Mucosa of stomach (tissue), 1 donor: Measurements from ENCODE around the gene SCART1.
"Not testable (repeated sequence)": the region's sequence is repeated elsewhere in the genome, so short reads cannot be mapped to it uniquely, and the experiment has no call there.

ENCODE experiments used
- H3K27me3 ChIP-seq: one replicate; pipeline ENCODE4 v1.7.0; 2013; ENCODE audit warnings: mild to moderate bottlenecking, low read length; ENCODE audit not compliant: control insufficient read depth, insufficient read depth
- H3K36me3 ChIP-seq: one replicate; pipeline ENCODE4 v1.7.0; 2013; ENCODE audit warnings: low read length; ENCODE audit not compliant: control insufficient read depth, insufficient read depth
- H3K4me1 ChIP-seq: one replicate; pipeline ENCODE4 v1.7.0; 2013; ENCODE audit warnings: mild to moderate bottlenecking, low read length; ENCODE audit not compliant: control insufficient read depth, insufficient read depth
- H3K4me3 ChIP-seq: one replicate; pipeline ENCODE4 v1.7.0; 2013; ENCODE audit warnings: low read length
- H3K9ac ChIP-seq: one replicate; pipeline ENCODE4 v1.7.0; 2013; ENCODE audit warnings: mild to moderate bottlenecking, low read length, moderate library complexity
- H3K9me3 ChIP-seq: one replicate; pipeline ENCODE4 v1.7.0; 2013; ENCODE audit warnings: mild to moderate bottlenecking, low read length, moderate library complexity; ENCODE audit not compliant: control insufficient read depth
- donor health status: Pancreatic carcinoma.

The SCART1 gene

DNA sequence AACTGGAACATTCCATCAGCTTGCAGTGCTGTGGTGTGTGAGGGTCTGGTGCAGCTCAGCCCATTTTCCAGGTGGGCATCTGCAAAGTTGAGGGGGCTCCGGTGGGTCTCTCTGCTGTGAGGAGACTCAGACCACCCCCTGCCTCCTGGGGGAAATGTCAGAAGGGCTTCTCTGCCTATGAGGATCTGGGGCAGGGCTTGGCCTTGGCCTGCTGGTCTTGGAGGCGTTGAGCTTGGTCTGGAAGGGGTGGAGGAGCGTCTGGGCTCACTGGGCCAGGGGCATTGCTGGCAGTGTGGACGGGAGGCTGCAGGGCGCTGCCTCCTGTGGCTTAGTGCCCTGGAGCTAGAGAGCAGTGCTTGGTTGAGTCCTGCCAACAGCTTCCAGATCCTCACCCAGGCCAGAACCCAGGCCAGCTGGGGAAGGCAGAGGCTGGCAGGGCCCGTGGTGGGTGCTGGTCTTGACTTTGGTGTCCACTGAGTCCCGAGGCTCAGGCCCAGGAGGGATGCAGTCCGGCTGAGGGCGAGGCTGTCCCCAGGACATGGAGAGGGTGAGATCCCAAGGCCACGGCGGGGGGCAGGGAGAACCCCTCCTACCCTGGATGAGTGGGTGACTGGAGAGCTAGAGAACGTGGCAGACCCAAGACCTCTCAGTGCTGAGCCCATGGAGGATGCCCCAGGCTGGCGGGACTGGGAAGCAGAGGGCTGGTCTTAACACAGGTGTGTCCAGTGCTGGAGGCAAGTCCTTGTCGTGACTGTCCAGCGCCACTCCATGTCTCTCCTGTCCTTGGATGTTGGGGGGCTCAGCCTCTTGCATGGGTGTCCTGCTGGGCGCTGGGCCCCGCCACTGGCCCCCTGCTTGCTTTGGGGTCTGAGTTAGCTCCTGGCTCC lies 32.2 kb upstream of the SCART1 start:
- Histone ChIP-seq H3K9ac (no peak overlapping the region), H3K4me1 (no peaks in the 10 kb centered on the region), H3K4me3 (no peak overlapping the region), H3K9me3 (no peaks in the 10 kb centered on the region), H3K27me3 (peaks cover 13% of the 10 kb centered on the region), H3K36me3 (no peaks in the 10 kb centered on the region)

DNA sequence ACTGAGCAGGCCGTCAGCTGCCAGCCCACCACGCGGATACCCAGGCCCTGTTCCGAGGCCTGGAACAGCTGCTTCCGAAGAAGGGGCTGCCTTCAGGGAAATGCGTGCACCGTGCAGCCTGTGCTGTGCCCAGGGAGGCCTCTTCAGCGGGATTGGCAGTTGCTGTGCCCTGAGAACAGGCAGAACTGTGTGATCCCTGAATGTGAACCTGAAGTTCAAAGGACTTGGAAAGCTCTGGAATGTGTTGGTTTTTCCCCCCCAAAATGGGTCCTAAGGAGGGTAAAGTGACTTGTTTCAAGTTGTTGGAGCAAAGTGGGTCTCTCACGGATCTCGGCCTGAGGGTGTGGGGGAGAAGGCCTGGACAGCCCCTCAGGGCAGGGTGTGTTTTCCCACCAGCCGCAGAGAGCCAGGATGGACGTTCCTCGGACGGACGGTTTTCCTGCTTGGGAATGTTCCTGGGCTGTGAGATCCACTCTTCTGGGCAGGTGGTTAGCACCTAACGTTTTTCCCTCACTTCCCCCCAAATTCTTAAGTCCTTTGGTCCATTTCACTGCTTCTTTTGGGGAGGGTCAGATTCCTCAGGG lies 31.4 kb upstream of the SCART1 start:
- H3K9me3 ChIP-seq, result no peaks in the 10 kb centered on the region
- H3K4me1 ChIP-seq, result no peaks in the 10 kb centered on the region
- H3K36me3 ChIP-seq, result no peaks in the 10 kb centered on the region
- peaks cover 13% of the 10 kb centered on the region for H3K27me3 ChIP-seq
- no peak overlapping the region for H3K4me3 ChIP-seq
- H3K9ac ChIP-seq, result no peak overlapping the region

DNA sequence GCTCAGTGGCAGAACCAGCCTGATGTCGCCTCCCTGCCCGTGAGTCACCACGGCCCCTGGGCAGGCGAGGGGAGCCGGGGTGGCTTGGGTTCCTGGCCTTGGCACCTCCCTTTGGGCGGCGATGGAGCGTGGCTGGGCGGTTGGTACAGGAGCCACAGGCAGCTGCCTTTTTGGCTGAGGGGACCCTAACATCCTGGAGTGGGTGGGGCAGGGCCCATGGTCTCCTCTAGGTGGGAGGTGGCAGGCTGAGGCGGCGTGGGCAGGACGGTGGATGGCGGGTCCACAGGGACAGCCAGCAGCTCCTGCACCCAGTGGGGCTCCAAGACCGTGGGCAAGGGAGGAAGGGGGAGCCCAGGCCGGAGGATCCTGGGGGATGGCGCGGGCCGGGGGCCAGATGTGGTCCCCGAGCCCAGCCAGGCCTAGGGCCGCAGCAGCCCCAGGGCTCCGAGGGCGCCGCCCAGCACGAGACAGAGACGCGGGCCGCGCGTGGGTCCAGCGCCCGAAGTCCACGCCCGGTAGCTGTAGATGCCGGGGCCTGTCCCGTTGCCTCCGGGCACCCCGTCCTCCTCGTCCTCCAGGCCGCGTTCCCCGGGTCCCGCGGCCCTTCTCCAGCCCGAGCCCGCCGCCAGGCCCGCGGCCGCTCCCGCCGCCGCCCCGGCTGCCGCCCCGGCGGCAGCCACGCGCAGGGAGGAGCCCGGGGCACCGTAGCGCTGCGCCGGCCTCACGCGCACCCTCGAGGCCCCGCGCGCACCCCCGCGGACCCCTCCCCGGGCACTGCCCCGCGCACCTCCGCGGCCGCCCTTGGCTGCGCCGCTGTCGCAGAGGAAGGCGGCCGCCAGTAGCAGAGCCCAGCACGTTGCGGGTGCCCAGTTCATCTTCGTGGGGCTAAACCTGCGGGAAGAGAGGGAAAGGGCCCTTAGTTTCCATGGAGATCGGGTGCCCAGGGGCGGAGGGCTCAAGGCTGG lies 30.7 kb upstream of the SCART1 start:
- no peak overlapping the region for H3K4me3 ChIP-seq
- H3K9ac ChIP-seq, result no peak overlapping the region
- no peaks in the 10 kb centered on the region for H3K9me3 ChIP-seq
- peaks cover 13% of the 10 kb centered on the region for H3K27me3 ChIP-seq
- H3K4me1 ChIP-seq, result no peaks in the 10 kb centered on the region
- no peaks in the 10 kb centered on the region for H3K36me3 ChIP-seq

DNA sequence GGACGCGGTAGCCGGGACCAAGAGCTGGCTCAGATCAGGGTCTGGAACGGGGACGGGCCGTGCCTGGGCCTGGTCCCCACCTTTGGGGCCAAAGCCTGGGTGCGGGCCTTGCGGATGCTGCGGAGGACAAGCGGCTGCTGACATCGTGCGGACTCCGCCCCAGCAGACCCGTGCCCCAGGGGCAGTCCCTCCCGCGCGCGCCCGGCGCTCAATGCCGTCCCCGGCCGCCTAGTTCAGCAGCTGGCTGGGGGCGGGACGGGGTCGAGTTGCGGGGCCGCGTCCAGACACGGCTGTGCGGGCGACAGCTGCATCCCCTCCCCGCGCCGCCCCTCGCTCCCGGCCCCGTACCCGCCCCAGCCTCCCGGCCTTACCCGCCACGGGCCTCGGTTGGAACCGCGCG lies 29.6 kb upstream of the SCART1 start:
- H3K4me3 ChIP-seq, H3K9me3 ChIP-seq, H3K9ac ChIP-seq, H3K4me1 ChIP-seq, H3K36me3 ChIP-seq: not testable (repeated sequence)
- peaks cover 13% of the 10 kb centered on the region for H3K27me3 ChIP-seq

DNA sequence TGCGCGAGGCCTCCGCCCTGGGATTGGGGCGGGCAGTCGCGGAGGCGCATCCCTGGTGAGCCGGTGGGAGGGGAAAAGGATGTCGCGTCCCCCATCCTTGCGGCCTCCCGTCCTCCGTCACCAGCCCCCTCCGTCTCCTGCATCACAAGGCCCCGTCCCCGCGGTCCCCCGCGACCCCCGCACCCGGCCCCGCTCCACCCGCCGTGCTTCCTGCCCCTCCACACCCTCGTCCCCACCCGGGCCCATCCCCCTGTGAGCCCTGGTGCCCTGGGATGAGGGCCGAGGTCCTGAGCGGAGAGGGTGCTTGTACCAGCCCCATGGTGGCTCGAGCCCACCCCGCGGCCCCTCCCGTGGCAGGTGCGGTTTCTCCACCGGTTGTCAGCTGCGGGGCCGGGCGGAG lies 29.1 kb upstream of the SCART1 start, which contains the start of gene SPRN:
Gene SPRN (minus strand): TSS at position 25 of the 400 bp plus-strand sequence. CDS start 944 bp downstream, outside the sequence.
- peaks cover 13% of the 10 kb centered on the region for H3K27me3 ChIP-seq
- not testable (repeated sequence) for H3K36me3 ChIP-seq, H3K9me3 ChIP-seq, H3K4me3 ChIP-seq, H3K4me1 ChIP-seq, H3K9ac ChIP-seq

DNA sequence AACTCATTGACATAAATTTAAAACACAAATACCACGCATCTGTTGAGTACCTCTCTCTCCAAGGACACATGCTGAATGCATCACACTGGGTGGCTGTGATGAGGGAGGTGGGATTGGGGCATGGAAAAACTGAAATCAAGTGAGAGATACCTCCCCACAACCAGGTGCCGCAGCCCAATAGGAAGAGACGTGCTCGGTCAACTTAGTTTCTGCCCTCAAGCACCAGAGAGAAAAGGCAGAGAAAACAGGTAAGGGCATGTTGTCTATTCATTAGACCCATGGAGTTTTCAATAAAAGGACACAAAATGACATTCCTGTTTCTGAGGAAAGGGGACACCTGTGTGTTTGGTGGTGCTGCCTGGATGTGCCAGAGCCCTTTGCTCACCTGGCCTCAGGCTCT lies 24.2 kb upstream of the SCART1 start:
- not testable (repeated sequence) for H3K9ac ChIP-seq, H3K27me3 ChIP-seq, H3K4me1 ChIP-seq, H3K4me3 ChIP-seq, H3K9me3 ChIP-seq, H3K36me3 ChIP-seq

DNA sequence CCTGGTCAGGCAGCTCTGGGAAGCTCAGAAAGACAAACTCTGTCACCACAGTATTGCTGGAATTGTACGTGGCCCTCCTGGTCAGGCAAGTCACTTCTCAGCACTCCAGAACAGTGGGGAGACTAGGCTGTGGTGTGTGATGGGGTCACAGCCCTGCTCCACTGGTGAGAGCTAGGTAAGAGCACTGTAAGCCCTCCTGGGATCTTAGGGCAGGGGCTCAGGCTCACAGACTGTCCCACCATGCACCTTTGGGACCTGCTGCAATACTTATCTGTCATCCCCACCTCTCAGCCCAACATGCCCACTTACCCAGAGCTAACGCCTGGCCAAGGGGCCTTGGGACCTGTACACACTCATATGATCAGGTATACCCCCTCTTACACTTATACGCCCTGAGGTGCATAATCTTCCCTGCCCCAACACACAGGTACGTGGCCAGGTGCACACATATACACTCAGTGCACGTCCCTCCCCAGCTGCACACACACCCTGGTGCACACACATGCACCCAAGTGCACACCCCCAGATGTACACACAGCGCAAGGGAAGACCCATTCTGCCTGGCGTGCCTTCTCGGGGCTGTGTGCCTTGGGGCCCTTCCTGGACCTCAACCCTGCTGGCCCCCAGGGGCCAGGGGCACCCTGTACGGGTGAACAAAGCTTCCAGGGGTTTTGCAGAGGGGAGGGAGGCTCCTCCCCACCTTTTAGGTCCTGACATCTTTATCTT lies 21.7 kb upstream of the SCART1 start:
- H3K4me1 ChIP-seq, H3K27me3 ChIP-seq, H3K4me3 ChIP-seq, H3K36me3 ChIP-seq, H3K9ac ChIP-seq, H3K9me3 ChIP-seq: not testable (repeated sequence)

DNA sequence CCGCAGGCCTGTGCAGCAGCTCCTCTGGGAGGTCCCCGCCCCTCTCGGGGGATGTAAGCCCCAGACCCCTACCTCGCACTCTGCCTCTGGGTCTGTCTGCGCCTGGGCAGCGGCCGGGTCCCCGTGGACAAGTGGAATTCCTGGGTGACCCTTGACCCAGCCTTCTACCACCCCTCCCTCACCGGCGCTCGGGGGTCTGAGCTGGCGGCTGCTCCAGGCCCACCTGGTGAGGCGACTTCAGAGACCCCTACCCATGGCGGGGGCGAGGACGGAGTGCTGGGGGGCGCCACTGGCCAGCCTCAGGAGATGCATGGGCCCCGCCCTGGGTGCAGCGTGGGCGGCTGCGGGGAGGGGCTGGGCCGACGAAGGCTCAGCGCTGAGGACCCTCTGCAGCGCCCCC lies 21.0 kb upstream of the SCART1 start:
- not testable (repeated sequence) for H3K27me3 ChIP-seq, H3K4me1 ChIP-seq, H3K4me3 ChIP-seq, H3K36me3 ChIP-seq, H3K9me3 ChIP-seq, H3K9ac ChIP-seq

DNA sequence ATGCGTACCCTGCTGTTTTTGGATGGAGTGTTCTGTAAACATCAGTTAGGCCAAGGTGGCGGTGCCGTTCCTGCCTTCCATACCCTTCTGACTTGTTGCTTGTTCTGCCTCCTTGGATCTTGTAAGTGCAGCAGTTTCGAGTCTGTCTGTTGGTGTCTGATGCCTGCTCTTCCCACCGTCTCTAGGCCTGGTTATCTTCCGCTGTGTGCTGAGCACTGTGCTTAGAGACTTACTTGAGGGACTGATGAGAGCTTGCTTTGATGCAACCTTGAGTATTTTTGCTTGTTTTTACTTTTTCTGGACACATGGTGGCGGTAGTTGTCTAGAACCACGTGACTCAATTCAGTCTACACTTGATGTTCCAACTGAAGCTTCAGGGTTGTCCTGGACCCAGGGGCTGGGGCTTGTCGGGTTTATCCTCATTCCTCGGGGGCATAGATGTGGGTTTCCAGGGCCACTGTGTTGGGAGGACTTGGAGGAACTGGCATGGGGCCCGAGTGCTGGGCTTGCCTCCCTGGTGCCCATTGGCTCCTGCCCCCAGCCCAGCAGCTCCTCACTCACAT lies 15.0 kb upstream of the SCART1 start:
- Histone ChIP-seq H3K4me3 (no peak overlapping the region), H3K27me3 (no peaks in the 10 kb centered on the region), H3K4me1 (no peaks in the 10 kb centered on the region), H3K36me3 (no peaks in the 10 kb centered on the region), H3K9ac (no peak overlapping the region), H3K9me3 (no peaks in the 10 kb centered on the region)

DNA sequence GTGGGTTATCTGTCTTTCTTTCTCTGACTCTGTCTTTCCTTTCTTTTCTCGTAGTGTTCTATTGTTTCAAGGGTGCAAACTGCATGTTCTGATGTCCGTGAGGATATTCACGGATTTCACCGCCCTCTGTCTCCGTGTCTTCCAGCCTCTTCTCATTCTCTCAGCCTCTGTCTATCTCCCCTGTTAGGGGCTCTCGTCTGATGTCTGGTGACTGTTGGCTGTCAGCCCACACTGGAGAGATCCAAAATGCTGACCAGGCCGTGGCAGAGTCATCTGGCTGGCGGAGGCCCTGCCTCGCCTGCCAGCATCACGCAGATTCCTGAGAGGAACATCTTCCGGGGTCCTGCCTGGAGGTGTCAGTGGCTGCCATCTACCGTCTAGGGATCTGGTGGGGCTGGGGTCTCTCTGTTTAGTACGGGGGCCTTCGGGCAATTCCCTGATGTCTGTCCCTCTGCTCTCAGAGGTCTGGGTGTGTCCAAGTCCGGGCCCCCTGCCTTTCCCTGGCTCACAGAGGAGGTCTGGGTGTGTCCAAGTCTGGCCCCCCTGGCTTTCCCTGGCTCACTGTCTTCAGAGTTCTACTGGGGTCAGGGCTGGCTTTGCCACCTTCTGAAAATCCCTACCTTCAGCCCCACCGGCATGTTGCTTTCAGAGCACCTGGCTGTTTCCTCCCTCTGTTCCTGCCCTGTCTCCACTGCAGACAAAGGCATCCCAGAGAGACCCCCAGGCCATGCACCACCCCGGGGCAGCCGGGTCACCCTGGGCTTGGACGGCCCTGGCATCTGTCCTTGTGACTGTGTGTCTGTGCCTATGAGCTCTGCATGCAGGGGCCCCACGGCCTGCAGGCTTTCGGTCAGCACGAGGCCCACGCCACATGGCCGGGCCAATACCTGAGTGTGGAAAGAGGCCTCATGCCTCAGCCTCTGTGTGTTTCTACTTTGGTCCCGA lies 14.0 kb upstream of the SCART1 start:
- Histone ChIP-seq H3K4me1 (no peaks in the 10 kb centered on the region), H3K36me3 (no peaks in the 10 kb centered on the region)

More for the DNA sequence above, 14.0 kb upstream of the SCART1 start:
- Histone ChIP-seq H3K4me3 (no peak overlapping the region), H3K9me3 (no peaks in the 10 kb centered on the region), H3K9ac (no peak overlapping the region), H3K27me3 (no peaks in the 10 kb centered on the region)
